ENCODE results near the gene AKT2. TPM values are rescaled to one million over a fixed set of nuclear protein-coding genes. Genes with fewer than 3 reads are reported as not detected.

The AKT2 gene
- total and polyA plus RNA-seq, 10 of the 15 experiments (the other 5 are each of a cell fraction or from before 2014, with no cell fraction given) = 1.0 to 185 (median 71.5) TPM

- TF ChIP-seq STAT3 (IDR thresholded peaks at IDR 0.05; ENCODE audit: low read depth, low read length) (no peak), CHD4 (IDR thresholded peaks at IDR 0.05) (no peak), ZNF207 (IDR thresholded peaks at IDR 0.05; ENCODE audit: borderline replicate concordance) (no peak), RUNX3 (IDR thresholded peaks at IDR 0.05; ENCODE audit: low read length) (no peak), SMC3 (IDR thresholded peaks at IDR 0.05; ENCODE audit: borderline replicate concordance, low read length) (no peak), KDM1A (IDR thresholded peaks at IDR 0.05; ENCODE audit: borderline replicate concordance) (no peak), PAX5 (IDR thresholded peaks at IDR 0.05; ENCODE audit: borderline replicate concordance, low read depth, low read length) (no peak), ZNF24 (IDR thresholded peaks at IDR 0.05) (no peak)
- SMC1A ChIA-PET (ENCODE audit: uncharacterized antibody, unreplicated experiment) = no interaction called here
- no peak for ATAC-seq
- Histone ChIP-seq H2AFZ (ENCODE audit: control insufficient read depth, low read depth, low read length) (no peak overlapping the region), H3K9me3 (replicated peaks; ENCODE audit: control insufficient read depth, insufficient read depth, low read length) (no peaks in the 10 kb centered on the region; the same call in 2 of the 3 replicates), H3K4me3 (no peak overlapping the region), H3K36me3 (ENCODE audit: control insufficient read depth in 2 of 2, insufficient read depth in 2 of 2, low read length in 1 of 2) (no peaks in the 10 kb centered on the region), H3K9ac (ENCODE audit: control insufficient read depth, insufficient read depth, low read length) (no peak overlapping the region), H3K4me1 (ENCODE audit: control insufficient read depth, insufficient read depth, low read length) (no peaks in the 10 kb centered on the region), H3K4me2 (ENCODE audit: control insufficient read depth, insufficient read depth) (no peak overlapping the region), H3K27me3 (replicated peaks in 1 of 2; ENCODE audit: control insufficient read depth in 2 of 2, insufficient read depth in 2 of 2, low read length in 1 of 2) (peaks cover 0 to 6% of the 10 kb centered on the region in 2 experiments), H4K20me1 (ENCODE audit: control insufficient read depth, insufficient read depth) (no peaks in the 10 kb centered on the region), H3K27ac (ENCODE audit: control insufficient read depth, insufficient read depth) (no peak overlapping the region), H3K79me2 (ENCODE audit: control insufficient read depth, insufficient read depth, low read length) (no peaks in the 10 kb centered on the region)
- no TSS peak for BruUV-seq (replicated peaks)
- WGBS (ENCODE audit: insufficient coverage, insufficient replicate concordance, low lambda C conversion rate, missing lambda C conversion rate) = 89% methylated on average over 6 of the region's 22 CpGs
- RAD21 ChIA-PET (ENCODE audit: unreplicated experiment) = no interaction called here
- CTCF ChIA-PET = interaction anchor here (1.0 kb wide), 1 partner anchor 10 kb away, joined by 3 read pairs; no protein-coding TSS in a partner anchor
- DNase-seq (ENCODE audit: low read depth, low spot score) = no peak
- in situ Hi-C loops (cut with MboI) = no loop called here
- POLR2A ChIA-PET = no interaction called here
- intact Hi-C loops (cut with micrococcal nuclease; ENCODE audit: unreplicated experiment) = no loop called here
- FAIRE-seq = no peak
These were observed 70.2 kb downstream of the AKT2 start for GRCh38 chr19:40214936-40215335.

GRCh38 chr19:40213882-40214570, 71.1 kb downstream of the AKT2 start:
- Histone ChIP-seq H3K4me1 (ENCODE audit: control insufficient read depth, insufficient read depth, low read length) (no peaks in the 10 kb centered on the region), H3K79me2 (ENCODE audit: control insufficient read depth, insufficient read depth, low read length) (no peaks in the 10 kb centered on the region), H4K20me1 (ENCODE audit: control insufficient read depth, insufficient read depth) (no peaks in the 10 kb centered on the region), H2AFZ (ENCODE audit: control insufficient read depth, low read depth, low read length) (no peak overlapping the region), H3K9me3 (replicated peaks; ENCODE audit: control insufficient read depth, insufficient read depth, low read length) (no peaks in the 10 kb centered on the region; the same call in 2 of the 3 replicates), H3K36me3 (ENCODE audit: control insufficient read depth in 2 of 2, insufficient read depth in 2 of 2, low read length in 1 of 2) (no peaks in the 10 kb centered on the region), H3K4me2 (ENCODE audit: control insufficient read depth, insufficient read depth) (no peak overlapping the region), H3K4me3 (no peak overlapping the region), H3K27me3 (replicated peaks in 1 of 2; ENCODE audit: control insufficient read depth in 2 of 2, insufficient read depth in 2 of 2, low read length in 1 of 2) (peaks cover 0 to 6% of the 10 kb centered on the region in 2 experiments), H3K27ac (ENCODE audit: control insufficient read depth, insufficient read depth) (no peak overlapping the region), H3K9ac (ENCODE audit: control insufficient read depth, insufficient read depth, low read length) (no peak overlapping the region)
- TF ChIP-seq SMAD5 (IDR thresholded peaks at IDR 0.05; ENCODE audit: low read depth) (no peak), POLR2A (IDR thresholded peaks at IDR 0.05; ENCODE audit: low read depth, low read length) (0 out of 2 replicates have a peak, but pooled peaks have one; percentile 14), CREB1 (IDR thresholded peaks at IDR 0.05; ENCODE audit: low read depth) (no peak)
- in situ Hi-C loops (cut with MboI) = no loop called here
- WGBS (ENCODE audit: insufficient coverage, insufficient replicate concordance, low lambda C conversion rate, missing lambda C conversion rate) = 89% methylated on average over 24 of the region's 50 CpGs
- ChIA-PET CTCF (interaction anchor here (1.0 kb wide), 1 partner anchor 11 kb away, joined by 3 read pairs; no protein-coding TSS in a partner anchor), POLR2A (no interaction called here), RAD21 (ENCODE audit: unreplicated experiment) (no interaction called here), SMC1A (ENCODE audit: uncharacterized antibody, unreplicated experiment) (no interaction called here)
- no peak for ATAC-seq
- no peak for FAIRE-seq
- BruUV-seq (replicated peaks) = no TSS peak
- DNase-seq (ENCODE audit: low read depth, low spot score) = no peak
- intact Hi-C loops (cut with micrococcal nuclease; ENCODE audit: unreplicated experiment) = no loop called here

Data from GM12878 (cell line).